Osteoblast (primary cell): ENCODE results near the gene ZMIZ1. TPM values are rescaled to one million over a fixed set of nuclear protein-coding genes. Genes with fewer than 3 reads are reported as not detected.

ENCODE experiments used
- DNase-seq: peaks from one replicate; pipeline ENCODE4 v3.0.0; 2011; ENCODE audit warnings: low spot score, mixed read lengths; ENCODE audit not compliant: insufficient read length; ENCODE audit errors: missing footprints
- H2AFZ ChIP-seq: 2 replicates; pipeline ENCODE4 v1.6.0; 2011; ENCODE audit warnings: mild to moderate bottlenecking, low read length
- H3K27ac ChIP-seq: 2 replicates; pipeline ENCODE4 v1.5.1; 2011; ENCODE audit warnings: mild to moderate bottlenecking, low read depth, low read length, moderate library complexity
- H3K27me3 ChIP-seq: 2 replicates; pipeline ENCODE4 v1.6.0; 2012; ENCODE audit warnings: mild to moderate bottlenecking, control low read depth, inconsistent platforms, low read length, moderate library complexity; ENCODE audit not compliant: insufficient read depth
- H3K36me3 ChIP-seq: 2 replicates; pipeline ENCODE4 v1.5.1; 2011; ENCODE audit warnings: mild to moderate bottlenecking, low read length, control low read depth, moderate library complexity; ENCODE audit not compliant: insufficient read depth
- H3K4me1 ChIP-seq: 2 replicates; pipeline ENCODE4 v1.5.1; 2011; ENCODE audit warnings: mild to moderate bottlenecking, low read length, control low read depth, moderate library complexity; ENCODE audit not compliant: insufficient read depth
- H3K4me2 ChIP-seq: 2 replicates; pipeline ENCODE4 v1.6.0; 2011; ENCODE audit warnings: mild to moderate bottlenecking, low read length; ENCODE audit not compliant: insufficient read depth
- H3K4me3 ChIP-seq: fragments of 200-600 bp; sonication (generic); 3 replicates; pipeline ENCODE4 v1.5.1; 2012; ENCODE audit warnings: mild to moderate bottlenecking, low read length, inconsistent platforms; ENCODE audit not compliant: insufficient read depth
- H3K79me2 ChIP-seq: 2 replicates; pipeline ENCODE4 v1.6.0; 2012; ENCODE audit warnings: mild to moderate bottlenecking, low read length, control low read depth, inconsistent platforms; ENCODE audit not compliant: insufficient read depth
- H3K9me3 ChIP-seq: 2 replicates; pipeline ENCODE4 v1.5.1; 2011; ENCODE audit warnings: low read depth, low read length, control low read depth
- H4K20me1 ChIP-seq: 2 replicates; pipeline ENCODE4 v1.6.0; 2012; ENCODE audit warnings: mild to moderate bottlenecking, low read length, control low read depth; ENCODE audit not compliant: insufficient read depth
- total RNA-seq: library from RNA; depleted of rRNA; stranded (reverse); fragments of >200 nt; gene quantifications from 2 replicates; pipeline ENCODE4 v1.2.3, GENCODE V29; 2012
- TF ChIP-seq, protein P1 (sequence below): IDR thresholded peaks from 2 replicates; pipeline ENCODE4 v1.5.1; 2011; ENCODE audit warnings: mild to moderate bottlenecking, low read depth, low read length, moderate library complexity; ENCODE audit errors: extremely low read depth

ZMIZ1 gene
- total RNA-seq, 1 donor, result 40.9 TPM

DNA sequence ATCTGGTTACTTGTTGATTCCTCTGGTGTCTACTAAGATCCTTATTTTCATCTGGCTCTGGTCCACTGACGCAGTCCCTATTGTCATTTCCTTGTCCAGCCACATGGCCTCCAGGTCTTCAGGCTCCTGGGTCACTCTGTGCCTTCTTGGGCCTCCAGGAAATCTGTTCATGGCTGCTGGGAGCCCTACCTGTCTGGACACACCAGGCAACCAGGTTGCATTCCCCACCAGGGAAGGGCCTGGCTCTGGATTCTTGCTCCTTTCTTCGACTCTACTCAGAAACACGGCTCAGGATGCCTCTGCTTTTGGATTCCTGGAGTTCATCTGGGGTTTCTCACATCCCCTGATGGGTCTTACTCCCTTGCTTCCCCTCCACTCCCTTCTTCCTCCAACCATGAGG, 270.5 kb downstream of the ZMIZ1 start:
- no peaks in the 10 kb centered on the region for H3K9me3 ChIP-seq
- H3K27me3 ChIP-seq, result no peaks in the 10 kb centered on the region
- no peak overlapping the region for H2AFZ ChIP-seq
- no peak for DNase-seq
- no peaks in the 10 kb centered on the region for H3K36me3 ChIP-seq
- no peak overlapping the region for H3K27ac ChIP-seq
- no peaks in the 10 kb centered on the region for H3K4me1 ChIP-seq
- TF ChIP-seq, protein P1, sequence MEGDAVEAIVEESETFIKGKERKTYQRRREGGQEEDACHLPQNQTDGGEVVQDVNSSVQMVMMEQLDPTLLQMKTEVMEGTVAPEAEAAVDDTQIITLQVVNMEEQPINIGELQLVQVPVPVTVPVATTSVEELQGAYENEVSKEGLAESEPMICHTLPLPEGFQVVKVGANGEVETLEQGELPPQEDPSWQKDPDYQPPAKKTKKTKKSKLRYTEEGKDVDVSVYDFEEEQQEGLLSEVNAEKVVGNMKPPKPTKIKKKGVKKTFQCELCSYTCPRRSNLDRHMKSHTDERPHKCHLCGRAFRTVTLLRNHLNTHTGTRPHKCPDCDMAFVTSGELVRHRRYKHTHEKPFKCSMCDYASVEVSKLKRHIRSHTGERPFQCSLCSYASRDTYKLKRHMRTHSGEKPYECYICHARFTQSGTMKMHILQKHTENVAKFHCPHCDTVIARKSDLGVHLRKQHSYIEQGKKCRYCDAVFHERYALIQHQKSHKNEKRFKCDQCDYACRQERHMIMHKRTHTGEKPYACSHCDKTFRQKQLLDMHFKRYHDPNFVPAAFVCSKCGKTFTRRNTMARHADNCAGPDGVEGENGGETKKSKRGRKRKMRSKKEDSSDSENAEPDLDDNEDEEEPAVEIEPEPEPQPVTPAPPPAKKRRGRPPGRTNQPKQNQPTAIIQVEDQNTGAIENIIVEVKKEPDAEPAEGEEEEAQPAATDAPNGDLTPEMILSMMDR, result no peak
- no peaks in the 10 kb centered on the region for H3K79me2 ChIP-seq
- H3K4me3 ChIP-seq, result no peak overlapping the region
- no peaks in the 10 kb centered on the region for H4K20me1 ChIP-seq
- no peak overlapping the region for H3K4me2 ChIP-seq

DNA sequence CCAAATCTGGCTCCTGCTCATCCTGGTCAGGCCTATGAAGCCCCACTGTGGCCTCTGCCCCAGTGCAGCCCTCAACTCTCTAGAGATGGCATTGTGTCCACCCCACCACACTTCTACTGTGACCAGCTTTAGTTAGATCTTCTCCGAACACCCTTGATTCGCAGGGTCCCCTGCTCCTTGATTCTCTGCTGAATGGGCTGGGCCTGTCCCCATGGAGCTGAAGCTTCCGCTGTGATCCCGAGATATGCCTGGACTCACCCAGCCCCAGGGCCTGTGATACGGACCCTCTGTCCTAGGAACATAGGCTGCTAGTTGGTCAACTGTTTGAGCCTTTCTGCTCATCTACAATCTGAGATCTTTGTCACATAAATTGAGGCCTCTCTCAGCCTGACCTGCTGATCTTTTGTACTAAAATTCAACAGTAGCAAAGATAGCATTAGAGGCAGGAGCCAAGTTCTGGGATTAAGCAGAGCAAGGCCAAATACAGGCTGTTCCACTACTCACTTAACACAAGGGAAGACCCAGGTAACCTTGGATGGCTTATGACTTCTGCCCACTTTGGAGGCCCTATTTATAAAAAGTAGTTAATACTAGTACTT, 272.0 kb downstream of the ZMIZ1 start:
- Histone ChIP-seq H3K9me3 (no peaks in the 10 kb centered on the region), H3K4me2 (no peak overlapping the region), H3K4me3 (no peak overlapping the region), H3K36me3 (no peaks in the 10 kb centered on the region), H3K27ac (no peak overlapping the region), H3K79me2 (no peaks in the 10 kb centered on the region), H3K27me3 (no peaks in the 10 kb centered on the region), H2AFZ (no peak overlapping the region), H4K20me1 (no peaks in the 10 kb centered on the region), H3K4me1 (no peaks in the 10 kb centered on the region)
- no peak for DNase-seq
- TF ChIP-seq, protein P1, result no peak

DNA sequence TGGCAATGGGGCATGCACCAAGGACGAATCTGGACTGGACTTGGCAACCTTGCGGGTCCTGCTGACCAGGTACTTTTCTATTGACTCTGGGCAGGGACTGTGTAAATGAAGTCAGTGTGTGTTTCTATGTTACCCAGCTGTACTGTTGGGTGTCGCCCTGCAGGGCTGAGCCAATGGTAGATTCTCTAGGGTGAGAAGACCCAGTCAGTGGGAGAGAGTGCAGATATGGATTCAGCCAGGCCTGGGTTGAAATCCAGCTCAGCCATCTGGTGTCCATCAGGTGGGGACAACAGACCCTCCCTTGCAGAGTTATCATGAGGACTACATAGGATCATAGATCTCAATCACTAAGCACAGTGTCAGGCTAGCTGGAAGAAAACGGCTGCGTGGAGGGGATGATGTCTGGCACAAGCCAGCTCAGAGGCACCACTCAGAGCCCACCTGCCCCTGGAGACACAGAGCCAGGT, 273.6 kb downstream of the ZMIZ1 start:
- H3K4me2 ChIP-seq, result no peak overlapping the region
- H4K20me1 ChIP-seq, result no peaks in the 10 kb centered on the region
- peak; percentile 63 for DNase-seq
- no peaks in the 10 kb centered on the region for H3K9me3 ChIP-seq
- H3K27me3 ChIP-seq, result no peaks in the 10 kb centered on the region
- H3K27ac ChIP-seq, result no peak overlapping the region
- H3K36me3 ChIP-seq, result no peaks in the 10 kb centered on the region
- H2AFZ ChIP-seq, result no peak overlapping the region
- H3K79me2 ChIP-seq, result peaks cover 6% of the 10 kb centered on the region
- H3K4me3 ChIP-seq, result no peak overlapping the region
- peaks cover 5% of the 10 kb centered on the region for H3K4me1 ChIP-seq
- TF ChIP-seq, protein P1, result no peak

DNA sequence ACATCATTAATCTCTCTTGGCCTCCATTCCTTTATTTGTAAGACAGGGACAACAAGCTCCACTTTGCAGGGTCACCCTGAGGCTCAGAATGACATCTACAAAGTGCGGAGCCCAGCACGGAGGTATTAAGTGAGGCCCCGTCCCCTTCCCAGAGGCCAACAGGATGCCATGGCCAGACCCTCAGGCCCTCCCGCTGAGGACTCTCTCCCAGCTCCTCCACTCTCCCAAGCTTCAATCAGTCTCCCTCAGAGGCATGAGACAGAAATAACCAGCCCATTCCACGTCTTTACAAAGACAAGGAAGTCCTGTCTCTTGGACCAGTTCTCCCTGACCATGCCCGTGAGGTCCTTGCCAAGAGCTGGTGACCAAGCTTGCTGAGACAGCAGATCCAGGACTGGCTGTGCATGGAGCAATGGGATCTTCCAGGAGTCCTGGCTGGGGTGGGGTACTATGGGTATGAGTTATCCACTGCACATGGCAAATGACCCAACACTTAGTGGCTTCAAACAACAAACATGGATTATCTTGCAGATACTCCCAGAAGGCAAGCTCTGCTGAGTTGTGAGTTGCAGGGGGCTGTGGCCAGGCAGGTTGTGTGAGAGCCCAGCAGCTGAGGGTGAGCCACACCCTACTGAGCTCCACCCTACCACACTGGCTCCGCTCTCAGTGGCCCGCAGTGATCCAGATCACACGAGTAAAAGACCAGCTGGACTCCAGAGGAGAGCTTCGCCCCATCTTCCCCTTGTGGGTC, 274.2 kb downstream of the ZMIZ1 start:
- Histone ChIP-seq H3K27me3 (no peaks in the 10 kb centered on the region), H3K4me2 (no peak overlapping the region), H3K36me3 (no peaks in the 10 kb centered on the region), H3K79me2 (peaks cover 12% of the 10 kb centered on the region), H3K4me3 (no peak overlapping the region), H3K27ac (no peak overlapping the region), H4K20me1 (no peaks in the 10 kb centered on the region), H3K9me3 (no peaks in the 10 kb centered on the region), H2AFZ (no peak overlapping the region), H3K4me1 (peaks cover 5% of the 10 kb centered on the region)
- DNase-seq, result no peak
- TF ChIP-seq, protein P1, result no peak
